GM12874 (cell line): ENCODE data around the gene IWS1.

Experiments
- TF ChIP-seq, protein P1 (sequence below): IDR thresholded peaks from 2 replicates; pipeline ENCODE4 v1.5.1; 2011; ENCODE audit warnings: low read depth, mild to moderate bottlenecking, control low read depth, low read length, moderate library complexity; ENCODE audit not compliant: insufficient read depth

The IWS1 gene

DNA sequence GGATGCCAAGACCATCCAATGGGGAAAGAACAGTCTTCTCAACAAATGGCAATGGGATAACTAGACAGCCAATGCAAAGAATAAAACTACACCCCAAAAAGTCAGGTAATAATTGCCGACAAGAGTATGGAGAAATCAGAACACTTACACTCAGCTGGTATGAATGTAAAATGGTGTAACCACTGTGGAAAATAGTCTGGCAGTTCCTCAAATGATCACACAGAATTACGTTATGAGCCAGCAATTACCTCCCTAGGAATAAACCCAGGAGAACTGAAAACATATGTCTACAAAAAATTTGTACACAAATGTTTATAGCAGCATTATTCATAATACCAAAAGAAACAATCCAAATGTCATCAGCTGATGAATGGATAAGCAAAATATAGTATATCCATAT lies 8.8 kb downstream of the IWS1 start:
- TF ChIP-seq, protein P1, sequence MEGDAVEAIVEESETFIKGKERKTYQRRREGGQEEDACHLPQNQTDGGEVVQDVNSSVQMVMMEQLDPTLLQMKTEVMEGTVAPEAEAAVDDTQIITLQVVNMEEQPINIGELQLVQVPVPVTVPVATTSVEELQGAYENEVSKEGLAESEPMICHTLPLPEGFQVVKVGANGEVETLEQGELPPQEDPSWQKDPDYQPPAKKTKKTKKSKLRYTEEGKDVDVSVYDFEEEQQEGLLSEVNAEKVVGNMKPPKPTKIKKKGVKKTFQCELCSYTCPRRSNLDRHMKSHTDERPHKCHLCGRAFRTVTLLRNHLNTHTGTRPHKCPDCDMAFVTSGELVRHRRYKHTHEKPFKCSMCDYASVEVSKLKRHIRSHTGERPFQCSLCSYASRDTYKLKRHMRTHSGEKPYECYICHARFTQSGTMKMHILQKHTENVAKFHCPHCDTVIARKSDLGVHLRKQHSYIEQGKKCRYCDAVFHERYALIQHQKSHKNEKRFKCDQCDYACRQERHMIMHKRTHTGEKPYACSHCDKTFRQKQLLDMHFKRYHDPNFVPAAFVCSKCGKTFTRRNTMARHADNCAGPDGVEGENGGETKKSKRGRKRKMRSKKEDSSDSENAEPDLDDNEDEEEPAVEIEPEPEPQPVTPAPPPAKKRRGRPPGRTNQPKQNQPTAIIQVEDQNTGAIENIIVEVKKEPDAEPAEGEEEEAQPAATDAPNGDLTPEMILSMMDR: no peak

DNA sequence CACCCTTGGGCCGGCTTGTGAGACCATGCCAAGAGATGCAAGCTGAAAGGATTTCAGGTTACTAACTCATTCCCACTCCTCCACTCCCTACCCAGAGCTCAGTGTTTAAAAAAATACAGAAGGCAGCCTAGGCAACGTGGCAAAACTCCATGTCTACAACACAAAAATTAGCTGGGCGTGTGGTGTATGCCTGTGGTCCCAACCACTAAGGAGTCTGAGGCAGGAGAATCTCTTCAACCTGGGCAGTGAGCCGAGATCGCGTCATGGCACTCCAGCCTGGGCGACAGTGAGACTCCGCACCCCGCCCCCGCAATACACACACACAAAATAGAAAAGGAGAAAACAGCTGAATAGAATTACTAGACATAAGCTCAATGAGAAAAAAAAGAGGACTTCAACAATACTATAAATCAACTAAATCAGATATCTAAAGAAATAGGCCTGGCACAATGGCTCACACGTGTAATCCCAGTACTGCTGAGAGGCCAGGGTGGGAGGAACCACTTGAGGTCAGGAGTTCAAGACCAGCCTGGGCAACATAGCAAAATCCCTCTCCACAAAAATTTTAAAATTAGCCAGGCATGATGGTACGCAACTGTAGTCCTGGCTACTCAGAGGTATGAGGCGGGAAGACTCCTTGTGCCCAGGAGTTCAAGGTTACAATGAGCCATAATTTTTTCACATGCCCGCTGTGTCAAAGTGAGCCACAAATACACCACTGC lies 10.1 kb downstream of the IWS1 start:
- TF ChIP-seq, protein P1: no peak

GRCh38 chr2:127515383-127515915 lies 10.8 kb downstream of the IWS1 start:
- TF ChIP-seq, protein P1: no peak

- TF ChIP-seq, protein P1: no peak
Observed at GRCh38 chr2:127514485-127514884, 11.8 kb downstream of the IWS1 start.

- TF ChIP-seq, protein P1: no peak
Observed at GRCh38 chr2:127514076-127514475, 12.2 kb downstream of the IWS1 start.

- TF ChIP-seq, protein P1: no peak
Observed at GRCh38 chr2:127512362-127512761, 13.9 kb downstream of the IWS1 start.

GRCh38 chr2:127511917-127512316 lies 14.4 kb downstream of the IWS1 start:
- TF ChIP-seq, protein P1: no peak
